GM19351 (cell line): ENCODE measurements around the gene ADGRF4.

ENCODE experiments used
- ATAC-seq: cut with Tn5 transposase; IDR thresholded peaks from one replicate; pipeline ENCODE4 v1.9.1; 2021; ENCODE audit warnings: mild to moderate bottlenecking, moderate library complexity; ENCODE audit not compliant: unreplicated experiment

ADGRF4 gene

DNA sequence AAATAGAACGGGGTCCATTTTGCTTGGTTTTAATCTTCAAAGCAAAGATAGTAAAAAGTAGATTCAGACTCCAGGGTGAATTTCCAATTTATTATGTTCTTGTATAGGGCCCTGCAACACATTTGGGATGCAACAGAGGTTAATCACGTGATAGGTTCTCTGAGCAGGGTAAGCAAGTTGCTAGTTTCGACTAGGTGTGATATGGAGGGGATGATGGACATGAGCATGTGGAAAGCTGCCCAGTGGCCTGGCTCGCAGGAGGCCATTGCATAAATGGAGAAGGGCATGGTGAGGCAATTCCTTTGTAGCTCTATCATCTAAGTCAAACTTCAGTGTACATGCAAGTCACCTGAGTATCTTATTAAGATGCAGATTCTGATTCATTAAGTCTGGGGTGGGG is 17.7 kb upstream of the ADGRF4 start:
- no peak for ATAC-seq

DNA sequence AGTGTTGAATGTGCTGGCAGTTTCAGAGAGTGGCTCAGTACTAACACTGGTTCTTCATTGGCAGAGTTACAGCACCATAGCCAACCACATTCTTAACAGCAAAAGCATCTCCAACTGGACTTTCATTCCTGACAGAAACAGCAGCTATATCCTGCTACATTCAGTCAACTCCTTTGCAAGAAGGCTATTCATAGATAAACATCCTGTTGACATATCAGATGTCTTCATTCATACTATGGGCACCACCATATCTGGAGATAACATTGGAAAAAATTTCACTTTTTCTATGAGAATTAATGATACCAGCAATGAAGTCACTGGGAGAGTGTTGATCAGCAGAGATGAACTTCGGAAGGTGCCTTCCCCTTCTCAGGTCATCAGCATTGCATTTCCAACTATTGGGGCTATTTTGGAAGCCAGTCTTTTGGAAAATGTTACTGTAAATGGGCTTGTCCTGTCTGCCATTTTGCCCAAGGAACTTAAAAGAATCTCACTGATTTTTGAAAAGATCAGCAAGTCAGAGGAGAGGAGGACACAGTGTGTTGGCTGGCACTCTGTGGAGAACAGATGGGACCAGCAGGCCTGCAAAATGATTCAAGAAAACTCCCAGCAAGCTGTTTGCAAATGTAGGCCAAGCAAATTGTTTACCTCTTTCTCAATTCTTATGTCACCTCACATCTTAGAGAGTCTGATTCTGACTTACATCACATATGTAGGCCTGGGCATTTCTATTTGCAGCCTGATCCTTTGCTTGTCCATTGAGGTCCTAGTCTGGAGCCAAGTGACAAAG is 17.0 kb upstream of the ADGRF4 start:
- no peak for ATAC-seq

DNA sequence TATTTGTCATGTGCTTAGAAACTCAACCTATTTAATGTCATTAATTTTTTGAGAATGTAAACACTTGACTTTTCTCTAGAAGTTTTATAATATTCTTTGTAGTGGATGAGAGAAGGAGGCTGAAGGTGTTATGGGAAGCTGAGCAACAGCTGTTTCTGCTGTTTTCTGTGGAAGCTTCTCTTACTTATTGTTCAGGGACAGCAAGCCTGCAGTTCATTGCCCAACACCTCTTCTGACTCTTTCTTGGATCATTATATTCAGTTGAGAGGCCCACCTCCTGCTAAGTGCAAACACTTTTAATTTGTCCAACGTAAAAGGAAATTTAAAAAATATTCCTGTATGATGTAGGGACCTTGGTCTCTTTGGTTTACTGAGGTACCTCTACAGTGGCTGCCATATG is 12.0 kb upstream of the ADGRF4 start:
- ATAC-seq, result no peak

DNA sequence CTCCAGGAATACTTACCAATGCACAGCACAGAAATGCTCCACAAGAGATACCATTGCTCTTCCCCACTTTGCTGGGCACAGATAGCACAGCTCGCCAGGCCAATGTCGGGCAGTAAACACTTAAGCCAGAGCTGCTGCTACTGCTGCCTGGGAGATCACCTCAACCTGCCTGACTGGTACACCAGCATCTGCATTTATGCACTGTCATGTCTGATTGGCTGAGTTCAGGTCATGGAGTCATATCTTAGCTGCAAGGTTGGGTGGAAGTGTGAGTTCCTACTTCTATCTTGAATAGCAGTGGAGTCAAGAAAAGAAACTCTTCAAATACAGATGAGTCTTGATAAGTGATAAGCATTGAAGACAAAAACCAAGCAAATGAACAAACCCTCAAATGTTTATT is 10.9 kb upstream of the ADGRF4 start:
- ATAC-seq, result no peak

DNA sequence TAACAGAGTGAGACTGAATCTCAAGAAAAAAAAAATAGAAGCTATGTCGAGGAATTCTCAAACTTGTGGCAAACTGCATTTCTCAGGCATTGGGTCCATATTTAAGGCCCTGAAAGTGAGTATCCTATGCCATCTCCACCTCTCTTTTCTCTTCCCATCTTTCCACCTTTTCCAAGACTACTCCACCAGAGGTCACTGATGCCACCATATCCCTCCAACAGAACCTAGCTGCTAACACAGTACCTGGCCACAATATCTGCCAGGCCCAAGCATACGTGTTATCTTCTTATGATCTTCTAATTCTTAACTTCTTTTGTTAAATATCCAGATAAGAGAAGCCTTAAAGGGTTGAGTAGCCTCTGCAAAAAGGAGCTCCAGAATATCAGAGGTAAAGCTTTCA is 8.2 kb upstream of the ADGRF4 start:
- no peak for ATAC-seq

DNA sequence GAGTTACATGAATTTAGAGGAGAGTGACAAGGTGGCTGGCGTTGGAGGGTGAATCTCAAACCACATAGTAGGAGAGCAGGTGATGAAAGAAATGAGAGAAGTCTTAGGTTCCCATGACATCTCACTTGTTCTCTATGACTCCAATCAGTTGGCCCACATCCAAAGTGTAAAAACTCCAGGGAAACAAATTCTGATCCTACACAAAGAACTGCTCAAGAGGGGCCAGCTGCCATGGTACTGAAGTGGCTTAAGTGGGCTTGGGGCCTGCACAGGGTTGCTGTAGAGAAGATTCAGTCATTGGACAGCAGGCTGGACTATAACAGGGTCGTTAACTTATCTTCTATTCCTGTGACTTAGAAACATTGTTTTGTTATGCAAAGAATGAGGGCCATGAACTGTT is 7.6 kb upstream of the ADGRF4 start:
- no peak for ATAC-seq

DNA sequence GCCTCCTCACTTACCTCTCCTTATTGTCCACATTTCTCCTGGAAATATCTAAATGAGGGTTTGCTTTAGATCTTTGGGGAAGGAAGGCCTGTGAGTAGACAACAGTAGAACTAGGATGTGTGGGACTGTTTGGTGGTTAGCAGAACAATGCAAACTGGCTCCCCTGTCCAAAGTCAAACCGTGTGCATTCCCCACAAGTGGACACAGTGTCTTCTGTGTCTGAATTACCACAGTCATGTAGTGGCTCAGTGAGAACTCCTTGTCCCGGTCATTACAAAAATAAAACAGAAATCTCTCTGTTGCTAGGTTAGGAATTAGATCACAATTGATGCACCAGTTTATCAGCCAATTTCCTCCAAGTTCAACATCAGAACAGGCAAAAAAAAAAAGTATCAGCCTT is 455 bp upstream of the ADGRF4 start:
- ATAC-seq, result no peak

DNA sequence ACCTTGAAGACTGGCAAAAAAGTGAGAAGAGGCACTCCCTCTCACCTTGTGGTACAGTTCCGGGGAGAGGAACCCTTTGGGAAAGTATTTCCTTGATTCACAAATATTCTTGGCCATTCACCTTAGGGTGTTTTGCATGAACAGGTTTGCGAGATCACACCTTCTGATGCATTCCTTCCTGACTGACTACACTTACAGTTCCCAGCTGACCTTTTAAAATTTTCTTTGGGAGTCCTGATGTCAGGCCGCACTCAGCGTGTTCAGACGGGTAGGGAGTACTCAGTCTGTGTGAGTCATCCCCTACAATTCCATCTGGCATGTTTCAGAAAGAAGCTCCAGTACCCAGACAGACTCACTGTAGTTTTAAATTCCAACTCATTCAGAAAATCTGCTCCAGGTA is 1.7 kb downstream of the ADGRF4 start:
- ATAC-seq, result no peak

DNA sequence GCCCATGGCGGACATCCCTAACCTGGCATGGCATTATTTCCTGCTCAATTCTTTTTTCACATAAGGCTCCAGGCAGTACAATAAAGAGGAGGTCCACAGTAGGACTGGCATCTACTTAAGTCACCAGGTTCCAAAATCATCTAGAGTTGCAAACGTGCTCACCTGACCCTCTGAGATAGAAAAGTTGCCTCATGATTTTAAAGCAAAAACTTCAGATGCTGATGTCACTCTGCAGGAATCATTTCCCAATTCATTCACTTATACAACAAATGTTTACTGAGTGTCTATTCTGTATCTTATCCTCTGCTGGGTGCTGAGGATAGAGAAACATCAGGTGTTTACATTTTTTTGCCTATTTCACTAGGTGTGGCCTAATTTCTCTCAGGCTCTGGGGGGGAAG is 2.2 kb downstream of the ADGRF4 start:
- ATAC-seq, result no peak

DNA sequence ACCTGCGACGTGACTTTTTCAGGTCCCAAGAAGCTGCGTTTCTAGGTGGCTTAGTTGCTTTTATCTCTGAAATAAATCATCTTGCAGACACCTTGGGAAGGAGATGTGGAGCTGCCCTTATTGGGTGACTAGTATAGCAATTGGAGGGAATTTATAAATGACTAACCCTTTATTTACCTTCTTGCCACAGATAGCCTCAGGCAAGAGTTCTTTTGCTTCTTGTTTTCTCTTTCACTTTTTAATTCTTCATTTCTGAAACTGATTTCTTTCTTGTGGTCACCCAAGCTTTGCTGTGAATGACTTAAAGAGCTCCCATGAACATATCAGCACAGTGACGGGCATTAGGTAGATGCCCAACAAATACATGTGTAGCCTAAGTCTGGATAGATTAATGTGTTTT is 3.0 kb downstream of the ADGRF4 start:
- ATAC-seq, result peak; percentile 93

DNA sequence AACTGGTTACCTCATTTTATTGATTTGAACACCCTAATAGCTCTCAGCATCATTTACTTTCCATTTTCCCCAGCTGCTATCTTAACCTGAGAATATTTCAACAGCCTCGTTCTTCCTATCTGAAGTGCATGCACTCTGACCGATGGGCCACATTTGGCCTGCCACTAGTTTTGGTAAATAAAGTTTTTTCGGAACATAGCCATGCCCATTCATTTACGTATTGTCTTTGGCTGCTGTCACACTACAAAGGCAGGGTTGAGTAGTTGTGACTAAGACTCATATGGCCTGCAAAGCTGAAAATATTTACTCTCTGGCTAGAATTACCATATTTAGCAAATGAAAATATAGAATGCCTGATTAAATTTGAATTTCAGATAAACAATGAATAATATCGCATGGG is 10.8 kb downstream of the ADGRF4 start:
- no peak for ATAC-seq

DNA sequence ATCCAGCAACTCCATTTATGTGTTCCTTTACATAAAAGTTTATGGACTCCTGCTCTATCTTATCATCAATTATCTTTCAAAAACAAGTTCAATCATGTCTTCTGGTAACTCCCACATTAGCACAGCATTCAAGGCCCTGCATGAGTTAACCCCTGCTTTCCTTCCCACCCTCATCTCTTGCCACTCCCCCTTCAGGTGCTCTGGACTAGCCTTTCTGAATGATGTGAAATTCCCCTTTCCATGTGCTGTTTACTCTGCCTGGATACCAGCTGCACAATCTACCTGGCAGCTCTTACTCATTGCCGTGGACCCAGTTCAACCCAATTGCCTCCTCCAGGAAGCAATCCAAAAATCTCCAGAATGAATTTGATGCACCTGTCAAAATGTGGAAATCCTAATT is 11.9 kb downstream of the ADGRF4 start:
- no peak for ATAC-seq

DNA sequence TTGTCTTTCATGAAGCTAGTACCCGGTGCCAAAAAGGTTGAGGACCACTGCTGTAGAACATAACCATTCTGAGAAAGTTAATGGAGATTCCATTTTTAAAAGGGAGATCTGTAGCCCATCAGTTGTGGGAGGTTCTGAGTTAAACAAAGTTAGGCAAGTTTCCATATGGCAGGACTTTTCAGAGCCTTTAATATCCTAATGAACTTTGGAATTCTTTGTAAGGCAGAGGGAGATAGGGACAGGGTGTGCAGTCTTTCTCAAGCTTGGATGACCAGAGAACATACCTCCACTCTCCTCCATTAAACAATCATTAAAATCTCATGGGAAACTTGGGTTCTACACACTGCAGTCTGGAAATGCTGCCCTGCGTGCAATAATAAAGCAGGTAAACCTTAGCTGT is 14.8 kb downstream of the ADGRF4 start:
- no peak for ATAC-seq

DNA sequence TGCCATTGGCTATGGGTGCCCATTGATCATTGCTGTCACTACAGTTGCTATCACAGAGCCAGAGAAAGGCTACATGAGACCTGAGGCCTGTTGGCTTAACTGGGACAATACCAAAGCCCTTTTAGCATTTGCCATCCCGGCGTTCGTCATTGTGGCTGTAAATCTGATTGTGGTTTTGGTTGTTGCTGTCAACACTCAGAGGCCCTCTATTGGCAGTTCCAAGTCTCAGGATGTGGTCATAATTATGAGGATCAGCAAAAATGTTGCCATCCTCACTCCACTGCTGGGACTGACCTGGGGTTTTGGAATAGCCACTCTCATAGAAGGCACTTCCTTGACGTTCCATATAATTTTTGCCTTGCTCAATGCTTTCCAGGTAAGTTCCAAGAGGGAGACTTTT is 16.4 kb downstream of the ADGRF4 start:
- no peak for ATAC-seq

DNA sequence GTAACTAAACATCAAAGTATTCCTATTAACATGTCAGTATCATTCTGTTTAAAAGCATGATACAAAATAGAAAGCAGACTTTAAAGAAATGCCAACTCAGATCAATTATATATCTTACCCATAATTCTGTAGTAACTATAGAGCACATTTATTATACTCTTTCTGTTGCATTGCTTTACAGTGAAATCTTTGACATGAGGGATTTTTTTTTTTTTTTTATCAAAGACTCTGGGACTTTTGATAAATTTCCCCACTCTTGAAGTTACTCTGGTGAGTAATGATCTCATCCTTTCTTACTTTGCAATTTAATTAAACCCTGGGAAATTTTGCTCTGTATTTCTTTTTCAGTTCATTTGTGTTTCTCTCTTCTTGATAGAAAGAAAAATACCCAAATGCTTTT is 17.4 kb downstream of the ADGRF4 start:
- ATAC-seq, result no peak

DNA sequence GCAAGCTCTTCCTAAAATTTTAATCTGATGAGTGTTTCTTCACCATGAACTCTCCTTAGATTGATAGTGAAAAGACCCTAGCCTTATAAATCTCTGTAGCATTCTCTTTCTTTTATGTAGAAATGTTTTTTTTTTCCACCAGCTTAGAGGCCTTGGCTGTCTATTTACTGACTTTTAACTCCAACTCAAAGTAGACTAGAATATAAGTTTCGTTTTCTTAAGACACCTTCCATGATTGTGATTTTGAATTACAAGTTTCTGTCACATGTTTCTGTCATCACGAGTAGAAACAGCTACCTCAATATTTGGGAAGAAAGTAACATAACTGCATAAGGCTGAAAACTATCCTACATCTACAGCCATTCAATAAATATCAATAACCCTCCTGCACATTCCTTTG is 17.8 kb downstream of the ADGRF4 start:
- ATAC-seq, result no peak

DNA sequence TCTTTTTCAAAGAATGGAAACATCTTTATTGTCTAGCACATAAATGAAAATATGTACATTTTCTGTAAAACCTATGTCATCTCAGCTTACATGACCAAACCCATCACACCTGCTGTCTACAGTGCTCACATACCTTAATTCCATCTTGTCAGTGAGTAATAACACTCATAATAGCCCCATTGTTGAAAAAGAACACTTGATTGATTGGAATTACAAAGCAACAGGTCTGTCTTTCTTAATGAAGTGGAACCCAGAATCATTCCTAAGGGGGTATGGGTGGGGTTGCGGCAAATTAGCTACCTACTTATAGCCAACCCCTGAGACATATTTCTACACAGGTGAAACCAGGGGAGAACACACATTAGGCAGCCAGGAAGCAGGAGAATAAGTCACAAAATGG is 20.2 kb downstream of the ADGRF4 start:
- no peak for ATAC-seq

DNA sequence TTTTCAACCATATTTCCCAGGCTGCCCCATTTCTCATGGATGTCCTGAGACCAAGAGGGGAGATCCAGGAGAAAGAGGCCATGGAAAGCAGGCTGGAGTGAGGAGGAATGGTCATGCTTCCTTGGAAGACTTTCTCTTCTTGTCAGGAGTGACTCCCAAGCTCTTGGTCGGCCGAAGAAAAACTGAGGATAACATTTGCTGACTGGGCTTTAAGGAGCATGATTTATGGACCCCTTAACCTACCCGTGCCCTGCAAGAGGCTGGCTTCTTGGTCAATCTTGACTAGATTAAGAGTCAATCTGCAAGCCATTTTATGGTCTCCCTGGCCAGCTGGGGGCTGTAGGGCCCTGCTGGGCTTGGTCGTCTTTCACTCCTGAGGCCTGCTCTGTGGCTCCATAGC is 22.8 kb downstream of the ADGRF4 start:
- ATAC-seq, result no peak

DNA sequence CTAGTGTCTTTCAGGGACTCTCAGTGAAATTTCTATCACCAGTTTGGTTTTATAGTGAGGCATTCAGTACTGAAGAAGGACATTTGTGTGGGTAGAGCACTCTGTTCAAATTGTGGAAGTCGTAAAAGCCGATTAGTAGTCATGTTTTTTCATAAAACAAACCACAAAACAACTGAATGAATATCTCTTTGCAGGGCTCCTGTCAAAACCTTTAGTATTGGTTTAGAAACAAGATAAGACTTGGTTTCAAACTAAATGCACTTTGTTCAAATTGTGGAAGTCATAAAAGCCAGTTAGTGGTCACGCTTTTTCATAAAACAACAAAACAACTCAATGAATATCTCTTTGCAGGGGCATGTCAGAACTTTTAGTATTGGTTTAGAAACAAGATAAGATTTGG is 23.8 kb downstream of the ADGRF4 start:
- ATAC-seq, result peak; percentile 83

DNA sequence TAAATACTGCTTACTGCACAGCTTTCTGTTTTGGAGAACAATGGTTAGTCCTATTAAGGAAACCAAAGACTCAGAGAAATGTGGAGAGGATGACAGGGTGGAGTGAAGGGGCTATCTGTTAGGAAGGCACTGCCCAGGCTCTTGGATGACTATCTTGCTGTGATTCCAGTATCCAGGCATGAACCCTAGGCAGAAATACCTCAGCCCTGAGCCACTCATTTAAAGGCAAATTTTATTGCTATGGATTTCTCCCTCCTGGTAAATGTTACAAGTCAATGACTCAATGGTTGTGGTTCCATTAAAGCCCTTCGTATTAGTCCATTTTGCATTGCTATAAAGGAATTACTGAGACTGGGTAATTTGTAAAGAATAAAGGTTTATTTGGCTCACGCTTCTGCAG is 25.9 kb downstream of the ADGRF4 start:
- no peak for ATAC-seq

DNA sequence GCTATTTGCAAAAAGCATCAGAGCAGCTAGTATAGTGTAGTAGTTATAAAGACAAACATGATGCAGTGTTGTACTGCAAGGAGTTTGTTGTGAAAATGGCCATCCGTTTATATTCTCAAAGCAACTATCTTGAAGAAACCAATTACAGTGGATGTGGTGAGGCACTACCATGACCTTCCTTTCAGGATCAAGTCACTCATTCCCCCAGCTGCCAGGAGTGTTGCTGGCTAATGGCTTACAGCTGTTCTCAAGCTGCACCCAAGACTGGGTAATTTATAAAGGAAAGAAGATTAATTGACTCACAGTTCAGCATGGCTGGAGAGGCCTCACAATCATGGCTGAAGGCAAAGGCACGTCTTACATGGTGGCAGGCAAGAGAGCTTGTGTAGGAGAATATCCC is 29.0 kb downstream of the ADGRF4 start:
- ATAC-seq, result no peak

DNA sequence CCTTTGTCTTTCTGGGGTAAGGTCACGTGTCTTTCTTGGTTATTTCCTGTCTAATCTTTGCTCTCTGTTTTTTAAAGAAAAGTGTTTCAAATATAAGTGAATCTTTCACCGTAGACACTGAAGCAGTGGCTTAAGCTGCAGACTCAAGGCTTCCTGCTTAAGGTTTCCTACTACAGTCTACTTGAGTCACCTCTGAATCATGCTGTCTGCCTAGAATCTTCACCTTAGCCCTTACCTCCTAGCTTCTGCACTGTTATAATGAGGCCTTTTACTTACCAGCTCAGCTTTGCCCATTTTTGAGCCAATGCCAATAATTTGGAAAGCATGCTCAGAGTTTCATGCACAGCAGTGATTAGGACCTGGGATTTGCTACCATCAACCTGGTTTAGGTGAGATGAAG is 30.6 kb downstream of the ADGRF4 start:
- ATAC-seq, result no peak

DNA sequence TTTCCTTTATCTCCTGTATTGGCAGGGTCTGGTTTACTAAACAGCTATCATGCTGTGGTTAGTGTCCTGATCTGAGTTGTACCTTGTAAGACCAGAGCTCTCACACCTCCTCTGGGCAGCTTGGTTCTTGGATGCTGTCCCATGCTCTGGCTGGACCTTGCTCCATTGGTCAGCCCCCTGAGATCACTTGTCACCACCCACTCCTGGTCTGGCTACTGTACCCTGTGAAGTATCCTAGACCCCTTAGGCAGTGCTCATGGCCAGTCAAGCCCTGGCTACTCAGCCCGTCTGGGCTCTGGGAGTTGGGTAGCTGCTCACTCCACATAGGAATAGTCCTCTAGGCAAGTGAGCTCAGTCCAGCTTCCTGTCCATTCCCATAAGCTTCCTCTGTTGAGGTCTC is 31.1 kb downstream of the ADGRF4 start:
- ATAC-seq, result no peak
